GDM1 (cell line): ENCODE measurements around the gene FRAS1.

ENCODE experiments used
- DNase-seq: peaks from one replicate; lab custom pipeline; 2025; lab: John Stamatoyannopoulos, UW

The FRAS1 gene

DNA sequence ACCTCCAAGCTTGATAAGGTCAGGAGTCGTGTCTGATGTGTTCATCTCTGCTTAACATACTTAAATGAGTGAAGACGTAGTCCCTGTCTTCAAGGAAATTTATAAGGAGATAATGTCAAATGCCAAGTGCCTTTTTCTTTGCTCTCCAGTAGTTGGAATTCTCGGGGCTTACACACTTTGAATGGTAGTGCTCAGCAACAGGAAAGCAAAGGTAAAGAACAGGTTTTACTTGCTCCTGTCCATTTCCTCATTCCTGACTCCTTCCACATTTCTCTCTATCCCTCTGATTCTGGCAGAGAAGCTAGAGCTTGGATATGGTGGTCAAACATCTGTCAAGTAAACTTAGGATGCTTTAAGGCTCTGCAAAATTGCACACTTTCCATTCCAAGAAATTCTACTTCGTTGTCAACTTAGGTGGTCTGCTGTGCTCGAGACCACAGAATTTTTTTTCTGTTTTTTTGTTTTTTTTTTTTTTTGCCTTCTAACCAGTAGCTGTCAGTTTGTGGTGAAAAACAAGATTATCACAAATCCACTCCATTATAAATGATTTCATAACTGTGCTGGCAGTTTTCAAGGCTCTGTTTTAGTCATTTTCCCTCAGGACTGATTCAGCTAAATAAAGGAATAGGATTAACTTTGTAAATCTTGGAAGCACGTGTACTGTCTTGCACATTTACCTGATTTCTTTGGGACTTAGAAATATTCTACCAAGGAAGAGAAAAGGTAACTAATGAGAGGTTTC lies 313.7 kb downstream of the FRAS1 start:
- DNase-seq: no peak

DNA sequence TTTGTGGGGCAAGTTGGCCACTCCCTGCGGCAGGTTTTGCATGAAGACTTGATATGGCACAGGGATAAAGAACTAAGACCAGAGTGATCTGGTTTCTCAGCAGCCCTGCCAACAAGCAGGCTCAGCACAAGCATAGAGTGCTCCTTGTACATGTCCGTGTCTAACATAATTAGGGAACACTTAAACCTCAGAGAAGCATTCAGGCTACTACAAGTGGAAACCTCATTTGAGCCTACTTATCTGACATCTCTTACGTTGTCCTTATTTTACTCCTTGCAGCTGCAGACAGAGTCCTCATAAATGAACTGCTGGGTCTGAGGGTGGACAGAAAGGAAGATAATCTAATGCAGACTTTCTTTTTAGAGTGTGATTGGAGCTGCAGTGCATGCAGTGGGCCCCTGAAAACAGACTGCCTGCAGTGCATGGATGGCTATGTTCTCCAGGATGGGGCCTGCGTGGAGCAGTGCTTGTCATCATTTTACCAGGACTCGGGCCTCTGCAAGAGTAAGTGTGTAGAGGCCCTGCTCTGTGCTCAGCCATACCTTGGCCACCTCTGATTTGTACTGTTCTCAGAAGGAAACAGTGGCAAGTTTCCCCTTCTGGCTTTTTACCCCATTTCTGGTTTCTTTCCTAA lies 315.3 kb downstream of the FRAS1 start:
- DNase-seq: no peak

DNA sequence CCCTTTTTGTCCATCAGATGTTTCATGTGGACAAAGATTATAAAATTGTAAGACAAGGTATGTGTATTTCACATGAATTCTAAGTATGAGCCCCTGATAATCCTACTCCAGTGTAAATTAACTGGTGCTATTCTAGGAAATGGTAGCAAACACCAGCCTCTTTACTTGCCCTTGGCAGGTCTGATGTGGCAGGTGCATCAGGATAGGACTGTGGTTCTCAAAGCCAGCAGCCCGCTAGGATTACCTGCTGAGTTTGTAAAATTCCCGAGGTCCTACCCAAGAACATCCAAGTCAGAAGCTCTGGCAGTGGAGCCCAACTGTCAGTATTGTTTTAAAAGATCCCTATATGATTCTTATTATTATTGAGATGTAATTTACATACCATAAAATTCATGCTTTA lies 320.4 kb downstream of the FRAS1 start:
- DNase-seq: no peak

DNA sequence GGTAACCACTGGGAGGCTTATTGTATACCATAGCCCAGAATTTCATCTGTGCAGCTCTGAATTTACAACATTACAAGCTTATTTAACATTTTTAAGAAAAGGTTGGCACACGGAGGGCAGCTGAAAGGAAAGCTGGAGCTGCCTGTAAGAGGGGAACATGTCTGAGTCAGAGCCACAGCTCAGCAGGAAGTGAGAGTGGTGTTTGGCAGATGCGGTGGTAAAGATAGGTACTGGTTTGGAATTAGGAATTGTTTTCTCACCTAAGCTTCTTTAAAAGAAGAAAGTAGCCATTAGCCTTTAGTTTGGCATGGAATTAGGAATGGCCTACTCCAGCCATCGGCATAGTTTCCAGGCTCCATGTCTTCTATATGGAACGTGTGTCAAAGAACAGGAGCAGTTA lies 321.9 kb downstream of the FRAS1 start:
- no peak for DNase-seq

DNA sequence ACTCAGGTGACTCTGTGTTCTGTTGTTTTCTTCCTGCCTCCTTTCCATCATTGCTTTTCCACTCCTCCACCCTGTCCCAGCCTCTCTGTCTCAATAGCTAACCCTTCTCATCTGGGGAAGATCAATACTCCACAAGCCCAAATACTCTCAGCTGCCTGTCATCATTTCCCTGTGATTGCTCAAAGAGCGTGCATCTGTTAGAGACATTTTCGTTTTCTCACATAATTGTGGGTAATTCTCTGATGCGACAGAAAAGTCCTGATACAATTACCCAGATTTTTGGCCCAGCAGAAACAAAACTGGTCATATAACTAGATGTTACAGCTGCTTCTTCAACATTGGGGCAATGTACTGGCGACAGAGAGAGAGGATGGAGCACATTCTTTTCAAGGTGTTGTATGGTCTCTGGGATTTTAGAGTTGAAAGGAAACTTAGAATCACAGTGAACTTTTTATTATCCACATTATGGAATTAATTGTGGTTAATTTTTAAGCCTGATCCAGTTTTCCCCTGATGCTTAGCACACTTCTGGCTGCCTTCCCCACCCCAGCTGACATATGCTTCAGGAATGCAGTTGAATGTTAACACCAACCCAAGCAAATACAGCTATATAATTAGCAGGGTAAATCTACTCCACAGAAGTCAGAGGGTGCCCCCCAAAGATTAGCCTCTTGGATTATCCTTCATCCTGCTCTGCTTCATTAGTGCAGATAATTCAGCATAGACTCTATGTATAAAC lies 323.0 kb downstream of the FRAS1 start:
- DNase-seq: no peak

DNA sequence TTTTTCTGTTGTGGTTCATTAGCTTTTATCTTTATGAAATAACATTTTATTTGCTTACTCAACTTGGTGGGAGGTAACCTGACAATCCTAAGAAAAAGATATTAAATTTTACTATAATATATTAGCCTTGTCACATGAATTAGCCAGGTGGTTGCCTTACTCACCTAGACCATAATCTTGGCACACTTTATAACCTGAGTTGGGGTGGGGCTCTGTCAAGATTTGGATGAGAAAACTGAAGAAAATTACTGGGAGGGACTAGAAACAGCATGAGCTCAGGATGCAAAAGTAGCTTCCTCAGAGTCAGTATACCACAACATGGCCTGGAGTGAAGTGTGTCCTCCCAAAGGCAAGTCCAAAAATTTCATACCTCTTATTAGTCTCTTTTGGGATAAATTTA lies 329.6 kb downstream of the FRAS1 start:
- no peak for DNase-seq

DNA sequence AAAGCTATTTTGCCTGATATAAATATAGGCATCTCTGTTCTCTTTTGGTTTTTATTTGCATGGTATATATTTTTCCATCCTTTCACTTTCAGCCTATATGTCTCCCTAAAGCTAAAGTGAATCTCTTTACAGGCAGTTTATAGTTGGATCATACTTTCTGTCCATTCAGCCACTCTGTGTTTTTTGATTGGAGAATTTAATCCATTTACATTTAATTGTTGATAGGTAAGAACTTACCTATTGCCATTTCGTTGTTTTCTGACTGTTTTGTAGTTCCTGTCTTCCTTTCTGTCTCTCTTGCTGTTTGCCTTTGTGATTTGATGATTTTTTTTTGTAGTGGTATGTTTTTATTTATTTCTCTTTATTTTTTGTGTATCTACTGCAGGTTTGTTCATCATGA lies 338.5 kb downstream of the FRAS1 start:
- no peak for DNase-seq

DNA sequence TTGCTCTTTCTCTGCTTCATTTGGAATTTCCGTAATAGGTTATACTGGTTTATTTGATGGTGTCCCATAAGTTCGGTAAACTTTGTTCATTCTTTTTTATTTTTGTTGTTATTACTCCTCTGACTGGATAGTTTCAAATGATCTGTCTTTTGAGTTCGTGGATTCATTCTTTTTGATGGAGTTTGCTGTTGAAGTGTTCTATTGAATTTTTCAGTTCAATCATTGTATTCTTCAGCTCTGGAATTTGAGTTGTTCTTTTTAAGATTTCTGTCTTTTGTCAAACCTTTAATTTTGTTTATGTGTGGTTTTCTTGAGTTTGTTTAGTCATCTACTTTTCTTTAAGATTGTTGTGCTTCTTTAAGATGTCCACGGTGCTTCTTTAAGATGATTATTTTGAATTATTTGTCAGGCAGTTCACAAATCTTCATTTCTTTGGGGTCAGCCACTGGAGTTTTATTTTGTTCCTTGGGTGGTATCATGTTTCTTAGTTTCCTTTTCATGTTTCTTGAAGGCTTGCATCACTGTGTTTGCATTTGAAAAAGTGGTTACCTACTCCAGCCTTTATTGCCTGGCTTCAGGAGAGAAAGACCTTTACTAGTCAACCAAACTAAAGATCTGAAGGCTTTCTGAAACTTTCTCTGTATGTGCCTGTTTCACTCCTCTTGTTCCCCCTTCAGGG lies 339.6 kb downstream of the FRAS1 start:
- DNase-seq: no peak

DNA sequence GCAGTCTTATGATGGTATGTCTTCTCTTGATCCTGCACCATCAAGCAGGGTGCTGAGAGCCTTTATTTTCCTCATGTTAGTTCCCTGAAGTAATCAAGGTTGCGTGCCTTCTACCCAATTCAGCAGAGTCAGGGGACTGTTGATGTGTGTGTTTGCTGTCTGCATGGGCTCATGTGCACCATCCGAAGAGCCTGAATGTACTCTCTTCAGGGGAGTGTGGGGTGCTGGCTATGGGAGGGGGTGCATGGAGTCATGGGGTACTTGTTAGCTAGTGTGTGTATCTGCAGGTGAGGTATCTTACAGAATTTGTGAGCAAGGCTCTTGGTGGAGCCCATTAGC lies 340.1 kb downstream of the FRAS1 start:
- DNase-seq: no peak

DNA sequence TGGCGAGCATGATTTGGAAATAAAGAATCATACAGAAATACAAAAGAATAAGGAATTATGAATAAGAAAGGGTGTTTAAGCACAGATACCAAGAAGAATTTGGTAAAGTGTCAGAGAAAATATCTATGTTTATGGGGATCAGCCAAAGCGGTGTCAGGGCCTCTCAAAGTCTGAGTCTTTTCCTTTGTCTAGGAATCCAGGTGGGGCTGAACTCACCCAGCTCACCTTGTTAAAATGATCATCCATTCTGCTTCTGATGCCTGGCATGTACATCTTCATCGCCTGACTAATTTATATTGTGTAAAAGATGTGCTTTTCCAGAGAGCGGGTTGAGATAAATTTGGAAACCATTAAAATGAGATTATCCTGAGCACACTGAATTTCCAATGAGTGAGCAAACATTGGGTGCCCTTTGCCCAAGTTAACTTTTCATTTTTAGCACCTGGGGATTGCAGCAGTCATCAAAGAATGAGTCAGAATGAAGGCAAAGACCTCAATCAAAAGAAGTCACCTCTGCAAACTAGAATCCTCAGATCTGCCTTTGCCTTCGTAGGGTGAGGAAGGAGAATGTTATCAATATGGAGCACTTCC lies 352.6 kb downstream of the FRAS1 start:
- DNase-seq: no peak

DNA sequence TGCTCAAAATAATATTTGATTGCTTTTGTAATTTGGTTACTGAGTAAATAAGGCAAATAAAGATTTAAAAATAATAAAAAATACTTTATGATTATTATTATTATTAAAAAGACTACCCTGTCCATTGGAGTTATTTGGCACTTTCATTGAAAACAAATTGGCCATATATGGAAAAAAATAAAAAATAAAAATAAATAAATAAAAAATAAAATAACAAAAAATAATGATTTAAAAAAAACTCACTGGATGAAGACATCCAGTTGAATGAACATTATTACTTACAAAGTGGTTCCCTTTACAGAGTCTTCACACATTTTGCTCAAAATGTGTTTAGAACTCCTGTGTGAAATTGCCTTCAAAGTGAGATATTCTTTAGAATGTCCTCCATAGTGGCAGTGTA lies 353.1 kb downstream of the FRAS1 start:
- DNase-seq: no peak

DNA sequence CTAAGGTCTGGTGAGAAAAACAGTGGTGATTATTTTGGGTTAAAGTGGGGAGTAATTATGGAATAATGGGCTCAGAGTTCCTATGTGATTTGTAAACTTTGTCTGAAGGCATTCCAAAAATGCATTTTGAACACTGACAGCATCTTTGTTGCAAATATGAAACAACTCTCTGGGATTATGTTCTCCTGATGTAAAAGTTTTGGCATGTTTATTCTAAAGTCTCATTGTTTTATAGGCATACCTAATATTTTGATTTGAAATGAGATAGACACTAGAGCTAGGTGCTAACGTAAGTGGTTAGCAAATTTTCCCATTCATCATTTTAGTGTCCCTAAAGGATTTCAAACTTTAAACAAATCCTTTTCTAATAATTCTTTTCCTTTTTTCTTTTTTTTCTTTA lies 353.6 kb downstream of the FRAS1 start:
- no peak for DNase-seq

DNA sequence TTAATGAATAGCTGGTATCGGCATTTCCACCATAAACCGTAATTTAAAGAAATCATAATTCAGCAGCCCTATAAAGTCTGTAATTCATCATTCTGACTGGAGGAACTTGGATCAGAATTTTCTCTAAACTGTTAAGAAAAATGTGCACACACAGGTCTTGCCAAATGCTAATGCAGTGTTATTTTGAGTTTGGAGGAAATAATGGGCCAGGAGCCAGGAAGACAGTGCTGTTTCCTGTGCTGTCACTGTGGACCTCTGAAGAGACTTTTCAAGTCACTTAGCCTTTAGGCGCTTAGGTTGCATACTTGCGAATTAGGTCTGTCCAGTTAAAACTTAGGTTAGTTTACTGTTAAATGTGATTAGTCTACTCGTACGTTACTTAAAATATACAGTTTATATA lies 357.0 kb downstream of the FRAS1 start:
- no peak for DNase-seq

DNA sequence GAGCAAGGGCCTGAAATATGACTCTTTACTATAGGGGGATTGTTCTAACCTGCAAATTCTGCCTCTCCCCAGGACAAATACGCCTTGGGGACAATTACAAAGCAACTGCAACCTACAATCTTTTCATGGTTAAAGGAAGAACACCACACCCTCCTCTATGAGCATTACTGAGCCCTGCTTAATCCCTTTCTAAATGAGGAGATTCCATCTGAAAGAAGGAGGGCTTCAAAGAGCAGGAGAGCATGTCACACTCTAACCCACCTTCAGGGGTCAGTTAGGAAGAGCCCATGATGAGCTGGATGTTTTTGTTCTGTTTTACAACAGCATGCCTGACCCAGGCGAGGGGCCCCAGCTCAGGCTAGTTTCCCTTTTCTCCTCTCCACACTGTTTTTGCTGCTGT lies 360.5 kb downstream of the FRAS1 start:
- no peak for DNase-seq

DNA sequence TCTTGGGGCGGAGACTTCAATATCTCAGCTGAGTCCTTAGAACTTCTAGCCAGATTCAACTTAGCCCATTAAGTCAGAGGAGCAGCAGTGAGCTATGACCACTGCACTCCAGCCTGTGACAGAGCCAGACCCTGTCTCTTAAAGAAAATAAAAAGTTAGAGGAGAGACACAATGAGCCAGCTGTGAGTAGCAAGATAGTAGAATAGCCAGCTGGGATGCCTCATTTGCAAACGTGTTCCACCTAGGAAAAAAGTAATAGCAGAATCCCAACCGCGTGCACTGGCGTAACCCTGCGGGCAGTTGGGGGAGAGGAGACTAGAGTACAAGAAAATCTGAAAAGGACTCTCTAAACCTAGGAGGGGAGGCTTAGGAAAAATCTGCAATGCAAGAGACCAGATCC lies 361.3 kb downstream of the FRAS1 start:
- no peak for DNase-seq

DNA sequence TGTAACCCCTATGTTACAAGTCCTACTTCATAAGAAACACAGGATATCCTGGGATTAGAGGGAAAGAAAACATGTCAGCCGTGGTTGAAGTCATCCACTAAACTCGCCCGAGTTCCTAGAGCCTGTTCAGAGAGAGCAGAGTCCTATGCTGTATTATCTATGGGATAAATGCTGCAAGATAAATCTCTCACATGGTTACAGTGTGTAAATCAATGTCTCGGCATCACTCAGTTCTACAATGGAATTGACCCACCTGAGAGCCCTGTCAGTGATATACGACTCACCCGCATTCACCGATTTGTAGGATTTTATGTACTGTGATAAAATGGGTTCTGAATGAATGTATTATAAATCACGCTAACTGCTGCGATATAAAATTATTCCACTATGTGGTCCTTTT lies 366.7 kb downstream of the FRAS1 start:
- DNase-seq: no peak

DNA sequence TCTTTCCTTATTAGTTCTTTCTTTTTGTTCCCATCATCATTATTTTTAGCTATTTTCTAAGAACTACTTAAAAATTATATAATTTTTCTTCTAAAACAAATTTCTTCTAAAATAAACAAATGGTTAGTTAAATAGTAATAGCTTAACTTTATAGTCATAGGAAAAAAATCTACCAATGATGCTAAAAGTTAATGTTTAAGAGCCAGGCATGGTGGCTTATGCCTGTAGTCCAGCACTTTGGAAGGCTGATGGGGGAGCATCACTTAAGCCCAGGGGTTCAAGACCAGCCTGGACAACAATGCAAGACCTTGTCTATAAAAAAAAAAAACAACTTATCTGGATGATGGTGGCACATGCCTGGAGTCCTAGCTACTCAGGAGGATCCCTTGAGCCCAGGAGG lies 367.3 kb downstream of the FRAS1 start:
- DNase-seq: no peak

DNA sequence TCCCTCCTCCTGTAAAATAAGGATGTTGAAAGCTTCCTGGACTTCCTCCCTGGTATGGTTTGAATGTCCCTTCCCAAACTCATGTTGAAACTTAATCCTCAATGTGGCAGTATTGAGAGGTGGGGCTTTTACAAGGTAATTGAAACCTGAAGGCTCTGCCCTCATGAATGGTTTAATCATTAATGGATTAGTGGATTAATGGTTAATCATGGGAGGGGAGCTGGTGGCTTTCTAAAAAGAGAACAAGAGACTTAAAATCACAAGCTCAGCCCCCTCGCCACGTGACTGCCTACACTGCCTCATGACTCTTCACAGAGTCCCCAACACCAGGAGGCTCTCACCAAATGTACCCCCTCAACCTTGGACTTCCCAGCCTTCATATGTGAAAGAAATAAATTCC lies 369.8 kb downstream of the FRAS1 start:
- no peak for DNase-seq

DNA sequence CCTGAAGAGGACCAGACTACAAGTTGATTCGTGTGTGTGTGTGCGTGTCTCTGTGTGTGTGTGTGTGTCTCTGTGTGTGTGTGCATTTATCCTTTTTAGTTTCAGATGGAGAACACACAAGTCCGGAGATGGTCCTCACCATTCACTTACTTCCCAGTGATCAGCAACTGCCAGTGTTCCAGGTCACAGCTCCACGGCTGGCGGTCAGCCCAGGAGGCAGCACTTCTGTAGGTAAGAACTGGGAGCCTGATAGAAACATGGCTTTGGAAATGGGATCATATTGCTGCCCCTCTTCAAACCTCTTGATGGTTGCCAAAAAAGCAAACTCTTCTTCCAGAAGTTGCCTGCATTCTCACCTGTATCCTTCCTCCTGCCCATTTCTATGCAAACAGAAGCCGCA lies 371.9 kb downstream of the FRAS1 start:
- no peak for DNase-seq

DNA sequence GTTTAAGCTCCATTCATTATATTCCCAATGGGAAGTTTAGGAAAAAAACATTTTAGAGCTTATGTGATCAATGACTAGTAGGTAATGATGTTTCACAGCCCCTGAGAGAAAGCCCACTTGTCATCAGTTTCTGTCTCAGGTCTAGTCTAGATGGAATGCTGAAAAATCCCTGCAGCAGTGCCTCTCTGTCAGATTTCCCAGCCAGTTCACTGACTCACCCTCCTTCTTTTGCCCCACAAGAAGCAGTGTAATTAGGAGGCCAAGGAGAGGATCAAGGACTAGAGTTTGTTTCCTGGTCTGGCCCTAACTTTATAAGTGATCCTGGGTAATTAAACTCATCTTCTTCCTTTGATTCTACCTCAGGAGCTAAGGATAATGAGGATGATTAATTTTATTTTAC lies 375.8 kb downstream of the FRAS1 start:
- no peak for DNase-seq

DNA sequence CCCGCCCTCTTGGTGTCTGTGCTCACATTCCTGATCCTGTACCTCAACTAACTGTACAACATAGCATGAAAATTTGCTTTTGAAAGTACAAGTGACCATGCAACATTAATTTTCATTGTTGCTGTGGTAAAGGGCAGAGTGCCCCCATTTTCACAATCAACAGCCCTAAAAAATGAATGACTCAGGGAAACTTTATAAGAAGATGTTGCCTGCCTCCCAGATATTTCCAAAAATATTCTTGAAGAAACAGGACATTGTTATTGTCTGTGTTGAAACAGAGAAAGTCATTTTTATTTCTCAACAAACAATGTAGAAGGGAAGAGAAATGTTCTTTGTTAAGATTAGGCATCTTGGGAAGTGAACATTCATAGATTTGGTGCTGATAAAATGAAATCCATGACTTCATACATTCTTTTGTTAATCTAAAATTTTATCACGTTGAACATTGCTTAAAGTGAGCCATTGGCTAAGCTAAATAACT lies 380.5 kb downstream of the FRAS1 start:
- no peak for DNase-seq

DNA sequence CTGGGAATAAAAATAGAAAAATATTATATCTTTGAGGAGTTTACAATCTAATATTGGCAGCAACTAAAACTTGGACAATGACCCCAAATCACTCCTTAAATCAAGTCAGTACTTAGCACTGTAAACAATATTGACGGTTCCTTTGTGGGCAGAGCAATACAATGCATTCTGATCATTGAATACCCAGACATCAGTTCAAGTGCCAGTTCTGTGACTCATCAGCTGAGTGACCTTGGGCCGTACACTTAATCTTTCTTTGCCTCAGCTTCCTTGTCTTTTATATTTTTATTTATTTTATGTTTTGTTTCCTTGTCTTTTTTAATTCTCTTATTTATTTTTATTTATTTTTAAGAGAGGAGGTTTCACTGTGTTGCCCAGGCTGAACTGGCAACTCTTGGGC lies 382.2 kb downstream of the FRAS1 start:
- DNase-seq: no peak
